ENCODE measurements around the gene NFIX. TPM values are rescaled to one million over a fixed set of nuclear protein-coding genes. Genes with fewer than 3 reads are reported as not detected.
A peak's percentile ranks its signal among the peaks of the same experiment; 100 is the strongest.

The NFIX gene
- total and polyA plus RNA-seq, 2 of the 13 experiments (the other 11 are each of a cell fraction or from before 2014, with no cell fraction given) = 3.4 to 5.4 TPM

GRCh38 chr19:13053761-13054625 is 58.7 kb downstream of the NFIX start (continued):
- TF ChIP-seq ELF1 (CRISPR knock-in tag; IDR thresholded peaks at IDR 0.05) (no peak; the same call in 1 of the 2 replicates), SMARCC2 (IDR thresholded peaks at IDR 0.05) (no peak), HMGXB3 (CRISPR knock-in tag; IDR thresholded peaks at IDR 0.05; ENCODE audit: borderline replicate concordance) (0 out of 2 replicates have a peak, but pooled peaks have one; percentile 14), MAFK (conservative IDR thresholded peaks at IDR 0.05 in 1 of 2, IDR thresholded peaks at IDR 0.05 in 1 of 2; ENCODE audit: low read length in 2 of 2) (no peak), ZNF12 (CRISPR knock-in tag; IDR thresholded peaks at IDR 0.05) (no peak), IKZF4 (CRISPR knock-in tag; IDR thresholded peaks at IDR 0.05; ENCODE audit: borderline replicate concordance, low read depth, not compliant biosample characterization) (no peak), KDM1A (CRISPR knock-in tag; IDR thresholded peaks at IDR 0.05) (no peak), ASH2L (IDR thresholded peaks at IDR 0.05; ENCODE audit: insufficient read length, low read depth, low read length) (peak; percentile 82), ZNF713 (CRISPR knock-in tag; IDR thresholded peaks at IDR 0.05) (no peak), ZNF546 (CRISPR knock-in tag; conservative IDR thresholded peaks at IDR 0.05) (no peak), ZNF512 (CRISPR knock-in tag; IDR thresholded peaks at IDR 0.05) (no peak), ZNF766 (CRISPR knock-in tag; IDR thresholded peaks at IDR 0.05; ENCODE audit: borderline replicate concordance) (no peak), ZNF263 (CRISPR knock-in tag; IDR thresholded peaks at IDR 0.05) (peak; percentile 93), ZNF256 (CRISPR knock-in tag; conservative IDR thresholded peaks at IDR 0.05) (no peak), ZNF784 (CRISPR knock-in tag; IDR thresholded peaks at IDR 0.05; ENCODE audit: borderline replicate concordance) (peak; percentile 34; the same call in 1 of the 2 replicates), ZNF180 (CRISPR knock-in tag; IDR thresholded peaks at IDR 0.05; ENCODE audit: borderline replicate concordance, low read depth) (no peak), ZNF343 (CRISPR knock-in tag; IDR thresholded peaks at IDR 0.05) (no peak), SAFB2 (CRISPR knock-in tag; IDR thresholded peaks at IDR 0.05; ENCODE audit: borderline replicate concordance, low read depth) (no peak; the same call in 1 of the 2 replicates), ZFP36L1 (CRISPR knock-in tag; IDR thresholded peaks at IDR 0.05) (no peak), CREB3 (CRISPR knock-in tag; IDR thresholded peaks at IDR 0.05) (no peak), ZNF383 (CRISPR knock-in tag; IDR thresholded peaks at IDR 0.05; ENCODE audit: borderline replicate concordance) (no peak)
